H1 (cell line): ENCODE results near the gene ADNP2. TPM values are rescaled to one million over a fixed set of nuclear protein-coding genes. Genes with fewer than 3 reads are reported as not detected.

ENCODE experiments used
- CTCF ChIA-PET: fragments of 300-600 bp; sonication (Branson Sonifier 250); formaldehyde crosslinking; loops from one replicate; lab custom pipeline; 2021; ENCODE audit not compliant: partially characterized antibody; lab: Charles Lee
- POLR2A ChIA-PET: fragments of 300-600 bp; sonication (Branson Sonifier 250); formaldehyde crosslinking; loops from one replicate; lab custom pipeline; 2021; ENCODE audit warnings: inconsistent platforms; ENCODE audit not compliant: partially characterized antibody; lab: Charles Lee
- DNase-seq, 2 experiments: peaks; one replicate each; pipeline versions ENCODE4 v3.0.0 to v3.0.0-alpha.2; 2010 to 2022; ENCODE audit warnings: low spot score in 2 of 2, low read depth in 1 of 2, mixed read lengths in 1 of 2
- FAIRE-seq: peaks from 2 replicates; lab custom pipeline; 2011; peaks lifted over from hg19 to GRCh38; lab: Jason Lieb, UNC
- H2AFZ ChIP-seq: 2 replicates; pipeline ENCODE4 v1.8.1; 2012; ENCODE audit warnings: low read length, inconsistent platforms
- H2AK5ac ChIP-seq: 2 replicates; pipeline ENCODE4 v1.6.1; 2013; ENCODE audit warnings: low read depth, low read length
- H2BK120ac ChIP-seq: replicated peaks from 2 replicates; pipeline ENCODE3; 2013; ENCODE audit warnings: low read depth, low read length, inconsistent platforms
- H2BK12ac ChIP-seq: 2 replicates; pipeline ENCODE4 v1.6.1; 2013; ENCODE audit warnings: low read depth, low read length
- H2BK15ac ChIP-seq: 2 replicates; pipeline ENCODE4 v1.6.1; 2013; ENCODE audit warnings: low read length
- H2BK20ac ChIP-seq: 2 replicates; pipeline ENCODE4 v1.6.1; 2013; ENCODE audit warnings: low read length
- H2BK5ac ChIP-seq: 2 replicates; pipeline ENCODE4 v1.6.1; 2013; ENCODE audit warnings: low read depth, low read length
- H3K14ac ChIP-seq: 2 replicates; pipeline ENCODE4 v1.6.1; 2013; ENCODE audit warnings: inconsistent platforms; ENCODE audit not compliant: insufficient read length
- H3K18ac ChIP-seq: 2 replicates; pipeline ENCODE4 v1.6.1; 2013; ENCODE audit warnings: low read length; ENCODE audit errors: extremely low read depth
- H3K23ac ChIP-seq: 2 replicates; pipeline ENCODE4 v1.6.1; 2013; ENCODE audit warnings: inconsistent platforms; ENCODE audit not compliant: insufficient read length
- H3K23me2 ChIP-seq: 2 replicates; pipeline ENCODE4 v1.6.1; 2013; ENCODE audit warnings: low read depth, low read length
- H3K27ac ChIP-seq: 2 replicates; pipeline ENCODE4 v1.6.1; 2011; ENCODE audit warnings: low read depth, low read length, inconsistent platforms
- H3K27me3 ChIP-seq, 4 experiments: replicated peaks in 1 of 4; 1 replicate in 1 of 4; 2 replicates in 3 of 4; pipeline versions ENCODE4 v1.6.1 to v1.8.1; 2011 to 2013; ENCODE audit warnings: low read length in 3 of 4, mild to moderate bottlenecking in 3 of 4, inconsistent platforms in 2 of 4, mixed read lengths in 2 of 4, moderate library complexity in 1 of 4; ENCODE audit not compliant: control insufficient read depth in 3 of 4, insufficient read depth in 3 of 4; ENCODE audit errors: extremely low read depth in 1 of 4
- H3K36me3 ChIP-seq, 4 experiments: 2 replicates each; pipeline versions ENCODE4 v1.6.1 to v1.8.1; 2011 to 2013; ENCODE audit warnings: mild to moderate bottlenecking in 4 of 4, low read length in 3 of 4, moderate library complexity in 2 of 4, control low read depth in 1 of 4, inconsistent platforms in 1 of 4; ENCODE audit not compliant: insufficient read depth in 4 of 4, control insufficient read depth in 2 of 4
- H3K4ac ChIP-seq: replicated peaks from 2 replicates; pipeline ENCODE3; 2013; ENCODE audit warnings: low read length, low read depth, mixed read lengths, inconsistent platforms; ENCODE audit not compliant: insufficient read length
- H3K4me1 ChIP-seq, 4 experiments: replicated peaks in 1 of 4; 1 replicate in 1 of 4; 2 replicates in 3 of 4; pipeline versions ENCODE4 v1.6.1 to v1.8.1; 2011 to 2013; ENCODE audit warnings: low read length in 3 of 4, inconsistent platforms in 2 of 4, mixed read lengths in 1 of 4; ENCODE audit not compliant: insufficient read depth in 4 of 4, control insufficient read depth in 3 of 4
- H3K4me2 ChIP-seq, 2 experiments: 2 replicates each; pipeline versions ENCODE4 v1.6.1 to v1.8.1; 2011 to 2013; ENCODE audit warnings: low read depth in 2 of 2, low read length in 2 of 2, control low read depth in 1 of 2, inconsistent platforms in 1 of 2, mild to moderate bottlenecking in 1 of 2; ENCODE audit not compliant: insufficient read depth in 1 of 2
- H3K4me3 ChIP-seq, 4 experiments: fragments of 200-600, 300-600 bp in 1 of 4; sonication (generic), shearing (Covaris generic), sonication (Bioruptor Twin) in 1 of 4; 2 replicates each; pipeline versions ENCODE4 v1.5.1 to v1.8.1; 2011 to 2016; ENCODE audit warnings: low read length in 4 of 4, low read depth in 3 of 4, control low read depth in 2 of 4, inconsistent platforms in 2 of 4, mild to moderate bottlenecking in 2 of 4, mixed read lengths in 1 of 4, moderate library complexity in 1 of 4; ENCODE audit not compliant: insufficient read depth in 2 of 4; ENCODE audit errors: extremely low read depth in 1 of 4
- H3K56ac ChIP-seq: replicated peaks from 2 replicates; pipeline ENCODE3; 2013; ENCODE audit warnings: low read depth, mild to moderate bottlenecking, mixed read lengths, low read length, inconsistent platforms; ENCODE audit not compliant: insufficient read length
- H3K79me1 ChIP-seq: 2 replicates; pipeline ENCODE4 v1.6.1; 2013; ENCODE audit warnings: low read depth, low read length, control low read depth
- H3K79me2 ChIP-seq, 2 experiments: 2 replicates each; pipeline versions ENCODE4 v1.6.1 to v1.8.1; 2012 to 2013; ENCODE audit warnings: low read length in 2 of 2, mild to moderate bottlenecking in 2 of 2, inconsistent platforms in 1 of 2; ENCODE audit not compliant: insufficient read depth in 2 of 2, control insufficient read depth in 1 of 2
- H3K9ac ChIP-seq, 4 experiments: replicated peaks in 1 of 4; 1 replicate in 1 of 4; 2 replicates in 3 of 4; pipeline versions ENCODE4 v1.6.1 to v1.8.1; 2011 to 2013; ENCODE audit warnings: low read depth in 3 of 4, low read length in 3 of 4, control low read depth in 2 of 4, mild to moderate bottlenecking in 2 of 4, moderate library complexity in 2 of 4, inconsistent platforms in 1 of 4; ENCODE audit errors: extremely low read depth in 1 of 4
- H3K9me3 ChIP-seq, 2 experiments: 2 replicates each; pipeline versions ENCODE4 v1.6.1 to v1.8.1; 2012 to 2013; ENCODE audit warnings: mild to moderate bottlenecking in 2 of 2, moderate library complexity in 2 of 2, control low read depth in 1 of 2, inconsistent platforms in 1 of 2, low read depth in 1 of 2, low read length in 1 of 2, mixed read lengths in 1 of 2; ENCODE audit not compliant: insufficient read depth in 2 of 2
- H4K20me1 ChIP-seq, 2 experiments: replicated peaks in 1 of 2; 2 replicates each; pipeline versions ENCODE3 to v1.8.1; 2011 to 2013; ENCODE audit warnings: inconsistent platforms in 2 of 2, low read length in 2 of 2, mild to moderate bottlenecking in 1 of 2; ENCODE audit not compliant: insufficient read depth in 2 of 2, control insufficient read depth in 1 of 2
- H4K5ac ChIP-seq: 2 replicates; pipeline ENCODE4 v1.6.1; 2013; ENCODE audit warnings: low read length, low read depth, mixed read lengths, inconsistent platforms; ENCODE audit not compliant: insufficient read length
- H4K8ac ChIP-seq: 2 replicates; pipeline ENCODE4 v1.8.0; 2013; ENCODE audit warnings: mild to moderate bottlenecking, moderate library complexity, low read length, inconsistent platforms; ENCODE audit not compliant: insufficient read depth; ENCODE audit errors: extremely low read depth
- H4K91ac ChIP-seq: replicated peaks from 2 replicates; pipeline ENCODE3; 2013; ENCODE audit warnings: low read length, mixed read lengths, inconsistent platforms; ENCODE audit not compliant: insufficient read length
- ATF2 ChIP-seq: IDR thresholded peaks from 2 replicates; pipeline ENCODE4 v1.6.1; 2012; ENCODE audit warnings: low read length, inconsistent platforms
- ATF3 ChIP-seq: IDR thresholded peaks from 2 replicates; pipeline ENCODE4 v1.6.1; 2011; ENCODE audit warnings: low read depth, mild to moderate bottlenecking, low read length; ENCODE audit not compliant: insufficient read depth
- CTCF ChIP-seq, 3 experiments: IDR thresholded peaks; 1 replicate in 2 of 3; 2 replicates in 1 of 3; pipeline versions ENCODE4 v1.5.1 to v1.6.1; 2011; ENCODE audit warnings: low read length in 3 of 3, mild to moderate bottlenecking in 3 of 3, inconsistent platforms in 2 of 3, low read depth in 1 of 3, moderate library complexity in 1 of 3; ENCODE audit not compliant: insufficient read depth in 1 of 3; ENCODE audit errors: control extremely low read depth in 1 of 3
- E2F6 ChIP-seq: IDR thresholded peaks from 2 replicates; pipeline ENCODE4 v1.6.1; 2012; ENCODE audit warnings: inconsistent platforms
- RAD21 ChIP-seq, 2 experiments: IDR thresholded peaks in 1 of 2; conservative IDR thresholded peaks in 1 of 2; 2 replicates each; pipeline ENCODE4 v1.6.1; 2011; ENCODE audit warnings: low read depth in 2 of 2, low read length in 2 of 2, improper control_type of control experiment in 1 of 2, inconsistent platforms in 1 of 2, mild to moderate bottlenecking in 1 of 2, moderate library complexity in 1 of 2
- RXRA ChIP-seq: IDR thresholded peaks from 2 replicates; pipeline ENCODE4 v1.6.1; 2011; ENCODE audit warnings: low read depth, mild to moderate bottlenecking, low read length, moderate library complexity; ENCODE audit not compliant: insufficient read depth
- SP1 ChIP-seq: IDR thresholded peaks from 2 replicates; pipeline ENCODE4 v1.6.1; 2011; ENCODE audit warnings: low read depth, low read length
- WGBS, 2 experiments: shearing (Covaris generic) in 1 of 2; methylation state at CpG; one replicate each; pipeline versions ENCODE4 v1.1.6 to v1.1.7; 2013 to 2015; ENCODE audit warnings: low lambda C conversion rate in 2 of 2, mixed read lengths in 2 of 2, inconsistent platforms in 1 of 2, low coverage in 1 of 2, missing lambda C conversion rate in 1 of 2; ENCODE audit not compliant: insufficient replicate concordance in 2 of 2, insufficient coverage in 1 of 2, insufficient read length in 1 of 2; ENCODE audit errors: extremely low coverage in 1 of 2, missing lambda C conversion rate in 1 of 2; 5-methylcytosine and 5-hydroxymethylcytosine counted together
- polyA plus RNA-seq, 7 experiments: library from polyadenylated mRNA; depleted of rRNA in 3 of 7; stranded (reverse) in 5 of 7; unstranded in 2 of 7; fragments of >200 nt in 5 of 7; fragments of 200-250 nt in 2 of 7; gene quantifications; 1 replicate in 5 of 7; 2 replicates in 1 of 7; 4 replicates in 1 of 7; pipeline versions ENCODE4 v1.2.1 to v1.2.3, GENCODE V29; 2011 to 2013; ENCODE audit warnings: missing spikeins in 2 of 7, mixed read lengths in 2 of 7
- total RNA-seq: library from RNA; stranded (reverse); fragmentation: NEBNext Ultra II Directional; extraction: Animal tissue kit (Norgen Biotek cat#: 25700); gene quantifications from 2 replicates; pipeline ENCODE4 v1.2.1, GENCODE V29; 2021

ADNP2 gene
- total and polyA plus RNA-seq, 2 of the 8 experiments (the other 6 are each of a cell fraction or from before 2014, with no cell fraction given), result 25.1 to 61.6 TPM

GRCh38 chr18:80086281-80086680 is 22.8 kb upstream of the ADNP2 start:
- Histone ChIP-seq H2BK120ac (no peak overlapping the region), H4K5ac (no peak overlapping the region), H3K4me3 (no peak overlapping the region), H4K91ac (no peak overlapping the region), H3K23ac (no peak overlapping the region), H3K23me2 (no peaks in the 10 kb centered on the region), H3K4me2 (no peak overlapping the region), H4K8ac (no peak overlapping the region), H2BK12ac (no peak overlapping the region), H3K36me3 (no peaks in the 10 kb centered on the region), H2BK20ac (no peak overlapping the region), H3K9me3 (peaks cover 7 to 25% of the 10 kb centered on the region in 2 experiments), H2BK5ac (no peak overlapping the region), H2BK15ac (no peak overlapping the region), H3K9ac (no peak overlapping the region), H3K18ac (no peak overlapping the region), H3K27me3 (no peaks in the 10 kb centered on the region), H3K79me1 (no peaks in the 10 kb centered on the region), H4K20me1 (no peaks in the 10 kb centered on the region), H3K4me1 (no peaks in the 10 kb centered on the region), H3K14ac (no peak overlapping the region), H2AFZ (no peak overlapping the region), H3K4ac (no peak overlapping the region), H3K79me2 (no peaks in the 10 kb centered on the region), H3K27ac (no peak overlapping the region), H2AK5ac (no peak overlapping the region), H3K56ac (no peak overlapping the region)
- ChIA-PET POLR2A (no interaction called here), CTCF (interaction anchor here (1.9 kb wide), 1 partner anchor 9 kb away, joined by 5 read pairs; no protein-coding TSS in a partner anchor)
- 69% methylated on average over 4 of the region's 4 CpGs; no CpG with 5 or more reads in 1 of the 2 experiments for WGBS, 2 experiments
- FAIRE-seq (no peak), DNase-seq (no peak)
- no peak for TF ChIP-seq RAD21 (IDR thresholded peaks at IDR 0.05 in 1 of 2, conservative IDR thresholded peaks at IDR 0.05 in 1 of 2; ENCODE audit: low read depth in 2 of 2, low read length in 2 of 2)
- no peak for TF ChIP-seq SP1
- TF ChIP-seq ATF2, result no peak
- TF ChIP-seq CTCF (IDR thresholded peaks at IDR 0.05; ENCODE audit: control extremely low read depth in 1 of 3, insufficient read depth in 1 of 3, low read depth in 1 of 3, low read length in 3 of 3), result no peak
- TF ChIP-seq ATF3, result no peak
- TF ChIP-seq E2F6, result no peak
- TF ChIP-seq RXRA, result no peak
